HL-60 (cell line): Measurements from ENCODE around the gene RORC.

ENCODE experiments used
- DNase-seq, 2 experiments: peaks; one replicate each; pipeline ENCODE4 v3.0.0-alpha.2; 2010 to 2020; ENCODE audit warnings: low read depth in 1 of 2, low spot score in 1 of 2
- H3K27ac ChIP-seq: fragments of 250-450 bp; sonication (Bioruptor Pico); replicated peaks from 2 replicates; pipeline ENCODE4 v1.5.1; 2020; ENCODE audit warnings: mild to moderate bottlenecking, moderate library complexity
- H3K27me3 ChIP-seq: fragments of 250-450 bp; sonication (Bioruptor Pico); 2 replicates; pipeline ENCODE4 v1.5.1; 2021; ENCODE audit warnings: mild to moderate bottlenecking, moderate library complexity; ENCODE audit not compliant: insufficient read depth, poor library complexity, severe bottlenecking
- H3K4me3 ChIP-seq: replicated peaks from 2 replicates; pipeline ENCODE4 v1.5.1; 2011; ENCODE audit warnings: mild to moderate bottlenecking, control low read depth, low read length; ENCODE audit not compliant: insufficient read depth
- CTCF ChIP-seq: IDR thresholded peaks from one replicate; pipeline ENCODE4 v1.5.1; 2011; ENCODE audit warnings: low read length, control low read depth, inconsistent platforms; ENCODE audit not compliant: insufficient read depth
- GABPA ChIP-seq: IDR thresholded peaks from 2 replicates; pipeline ENCODE4 v1.6.1; 2012; ENCODE audit warnings: low read depth
- POLR2AphosphoS5 ChIP-seq: IDR thresholded peaks from 2 replicates; pipeline ENCODE4 v1.6.1; 2012; ENCODE audit warnings: low read depth
- SPI1 ChIP-seq: IDR thresholded peaks from 2 replicates; pipeline ENCODE4 v1.6.1; 2012; ENCODE audit warnings: low read depth, mild to moderate bottlenecking, borderline replicate concordance
- TF ChIP-seq, protein P1 (sequence below): IDR thresholded peaks from 2 replicates; pipeline ENCODE4 v1.6.1; 2012; ENCODE audit warnings: low read depth; ENCODE audit not compliant: insufficient replicate concordance

Gene RORC

GRCh38 chr1:151828921-151829320 lies 2.7 kb downstream of the RORC start:
- Histone ChIP-seq H3K27me3 (no peaks in the 10 kb centered on the region), H3K4me3 (no peak overlapping the region), H3K27ac (no peak overlapping the region)
- DNase-seq = peak in 1 of 2 experiments; percentile 33
- no peak for TF ChIP-seq POLR2AphosphoS5
- TF ChIP-seq SPI1 = peak; percentile 19; the same call in 1 of the 2 replicates
- TF ChIP-seq GABPA = no peak
- no peak for TF ChIP-seq CTCF
- TF ChIP-seq, protein P1, sequence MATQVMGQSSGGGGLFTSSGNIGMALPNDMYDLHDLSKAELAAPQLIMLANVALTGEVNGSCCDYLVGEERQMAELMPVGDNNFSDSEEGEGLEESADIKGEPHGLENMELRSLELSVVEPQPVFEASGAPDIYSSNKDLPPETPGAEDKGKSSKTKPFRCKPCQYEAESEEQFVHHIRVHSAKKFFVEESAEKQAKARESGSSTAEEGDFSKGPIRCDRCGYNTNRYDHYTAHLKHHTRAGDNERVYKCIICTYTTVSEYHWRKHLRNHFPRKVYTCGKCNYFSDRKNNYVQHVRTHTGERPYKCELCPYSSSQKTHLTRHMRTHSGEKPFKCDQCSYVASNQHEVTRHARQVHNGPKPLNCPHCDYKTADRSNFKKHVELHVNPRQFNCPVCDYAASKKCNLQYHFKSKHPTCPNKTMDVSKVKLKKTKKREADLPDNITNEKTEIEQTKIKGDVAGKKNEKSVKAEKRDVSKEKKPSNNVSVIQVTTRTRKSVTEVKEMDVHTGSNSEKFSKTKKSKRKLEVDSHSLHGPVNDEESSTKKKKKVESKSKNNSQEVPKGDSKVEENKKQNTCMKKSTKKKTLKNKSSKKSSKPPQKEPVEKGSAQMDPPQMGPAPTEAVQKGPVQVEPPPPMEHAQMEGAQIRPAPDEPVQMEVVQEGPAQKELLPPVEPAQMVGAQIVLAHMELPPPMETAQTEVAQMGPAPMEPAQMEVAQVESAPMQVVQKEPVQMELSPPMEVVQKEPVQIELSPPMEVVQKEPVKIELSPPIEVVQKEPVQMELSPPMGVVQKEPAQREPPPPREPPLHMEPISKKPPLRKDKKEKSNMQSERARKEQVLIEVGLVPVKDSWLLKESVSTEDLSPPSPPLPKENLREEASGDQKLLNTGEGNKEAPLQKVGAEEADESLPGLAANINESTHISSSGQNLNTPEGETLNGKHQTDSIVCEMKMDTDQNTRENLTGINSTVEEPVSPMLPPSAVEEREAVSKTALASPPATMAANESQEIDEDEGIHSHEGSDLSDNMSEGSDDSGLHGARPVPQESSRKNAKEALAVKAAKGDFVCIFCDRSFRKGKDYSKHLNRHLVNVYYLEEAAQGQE = peak; percentile 92

DNA sequence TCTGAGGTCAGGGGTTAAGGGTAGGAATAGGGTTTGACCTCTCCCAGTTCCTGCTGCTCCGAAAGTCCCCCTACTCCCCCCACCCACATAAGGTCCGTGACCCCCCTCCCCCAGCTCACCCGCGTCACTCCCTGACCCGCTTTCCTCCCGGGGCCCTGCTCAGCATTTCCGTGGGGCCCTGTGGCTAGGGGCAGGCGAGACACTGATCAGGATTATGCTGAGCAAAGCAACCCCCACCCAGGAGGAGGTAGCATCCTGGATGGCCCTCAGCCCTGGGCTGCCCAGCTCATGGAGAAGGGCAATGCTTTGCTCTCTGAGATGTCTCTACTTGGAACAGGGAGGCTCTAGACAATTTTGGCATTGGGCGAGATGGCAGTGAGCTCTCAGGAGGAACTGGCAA lies 3.7 kb downstream of the RORC start:
- no peak for DNase-seq
- no peaks in the 10 kb centered on the region for H3K27me3 ChIP-seq
- no peak overlapping the region for H3K27ac ChIP-seq
- no peak overlapping the region for H3K4me3 ChIP-seq
- TF ChIP-seq, protein P1 = no peak
- no peak for TF ChIP-seq SPI1
- no peak for TF ChIP-seq GABPA
- TF ChIP-seq POLR2AphosphoS5 = no peak
- TF ChIP-seq CTCF = no peak

- H3K27me3 ChIP-seq = no peaks in the 10 kb centered on the region
- no peak overlapping the region for H3K27ac ChIP-seq
- DNase-seq = no peak
- H3K4me3 ChIP-seq = no peak overlapping the region
- TF ChIP-seq, protein P1 = no peak
- TF ChIP-seq GABPA = no peak
- no peak for TF ChIP-seq SPI1
These were observed 5.6 kb downstream of the RORC start for GRCh38 chr1:151825751-151826660.
